OCI-LY1 (cell line): ENCODE data around the gene GOLGA7B.

ENCODE experiments used
- H2AFZ ChIP-seq: fragments of 200-600 bp; sonication (generic), shearing (Covaris generic); 2 replicates; pipeline ENCODE4 v1.6.0; 2014; ENCODE audit warnings: antibody characterized with exemption, mild to moderate bottlenecking, low read length
- H3F3A ChIP-seq: fragments of 200-600 bp; sonication (generic), shearing (Covaris generic); 2 replicates; pipeline ENCODE4 v1.6.0; 2014; ENCODE audit warnings: mild to moderate bottlenecking, antibody characterized with exemption, low read length, moderate library complexity; ENCODE audit not compliant: insufficient read depth
- H3K27ac ChIP-seq: fragments of 200-600 bp; sonication (generic); 2 replicates; pipeline ENCODE4 v1.5.1; 2014; ENCODE audit warnings: low read length, mixed run types, mild to moderate bottlenecking, low read depth; ENCODE audit not compliant: poor library complexity, severe bottlenecking
- H3K27me3 ChIP-seq: fragments of 200-600 bp; sonication (generic); 2 replicates; pipeline ENCODE4 v1.6.0; 2014; ENCODE audit warnings: antibody characterized with exemption, mild to moderate bottlenecking, low read length, moderate library complexity; ENCODE audit not compliant: insufficient read depth
- H3K36me3 ChIP-seq: fragments of 200-600 bp; sonication (generic); 2 replicates; pipeline ENCODE4 v1.6.1; 2014; ENCODE audit warnings: mild to moderate bottlenecking, antibody characterized with exemption, low read length, moderate library complexity, mixed read lengths; ENCODE audit not compliant: insufficient read depth
- H3K4me1 ChIP-seq: fragments of 200-600 bp; sonication (generic); 2 replicates; pipeline ENCODE4 v1.5.1; 2014; ENCODE audit warnings: mild to moderate bottlenecking, low read length, moderate library complexity; ENCODE audit not compliant: insufficient read depth, severe bottlenecking
- H3K4me2 ChIP-seq: fragments of 200-600 bp; sonication (generic), shearing (Covaris generic); 2 replicates; pipeline ENCODE4 v1.6.1; 2014; ENCODE audit warnings: low read length
- H3K4me3 ChIP-seq: fragments of 200-600 bp; sonication (generic); 2 replicates; pipeline ENCODE4 v1.5.1; 2014; ENCODE audit warnings: low read length, low read depth, mild to moderate bottlenecking, mixed read lengths; ENCODE audit not compliant: poor library complexity, severe bottlenecking
- H3K79me2 ChIP-seq: fragments of 200-600 bp; shearing (Covaris generic); 2 replicates; pipeline ENCODE4 v1.6.1; 2016; ENCODE audit warnings: mixed run types, low read length, mixed read lengths; ENCODE audit not compliant: insufficient read depth
- H3K9ac ChIP-seq: fragments of 200-600 bp; sonication (generic), shearing (Covaris generic); 2 replicates; pipeline ENCODE4 v1.6.1; 2014; ENCODE audit warnings: mild to moderate bottlenecking, low read length, mixed read lengths
- H3K9me2 ChIP-seq: fragments of 200-600 bp; sonication (generic), shearing (Covaris generic); 2 replicates; pipeline ENCODE4 v1.6.1; 2014; ENCODE audit warnings: low read depth, mild to moderate bottlenecking, low read length, mixed read lengths
- H3K9me3 ChIP-seq: fragments of 200-600 bp; shearing (Covaris generic); 2 replicates; pipeline ENCODE4 v1.6.1; 2014; ENCODE audit warnings: low read length, mixed read lengths
- H4K20me1 ChIP-seq: fragments of 200-600 bp; sonication (generic), shearing (Covaris generic); 2 replicates; pipeline ENCODE4 v1.6.0; 2016; ENCODE audit warnings: mild to moderate bottlenecking, low read length; ENCODE audit not compliant: insufficient read depth
- EZH2 ChIP-seq: fragments of 200-600 bp; sonication (generic), shearing (Covaris generic); IDR thresholded peaks from 2 replicates; pipeline ENCODE4 v1.8.0; 2017; ENCODE audit warnings: borderline replicate concordance, mixed run types, mild to moderate bottlenecking, antibody characterized with exemption, low read length, moderate library complexity, mixed read lengths
- TF ChIP-seq, protein P1 (sequence below): fragments of 200-600 bp; sonication (generic), shearing (Covaris generic); IDR thresholded peaks from 2 replicates; pipeline ENCODE4 v1.5.1; 2017; ENCODE audit warnings: mild to moderate bottlenecking, antibody characterized with exemption, low read length, moderate library complexity, mixed read lengths

Gene GOLGA7B

DNA sequence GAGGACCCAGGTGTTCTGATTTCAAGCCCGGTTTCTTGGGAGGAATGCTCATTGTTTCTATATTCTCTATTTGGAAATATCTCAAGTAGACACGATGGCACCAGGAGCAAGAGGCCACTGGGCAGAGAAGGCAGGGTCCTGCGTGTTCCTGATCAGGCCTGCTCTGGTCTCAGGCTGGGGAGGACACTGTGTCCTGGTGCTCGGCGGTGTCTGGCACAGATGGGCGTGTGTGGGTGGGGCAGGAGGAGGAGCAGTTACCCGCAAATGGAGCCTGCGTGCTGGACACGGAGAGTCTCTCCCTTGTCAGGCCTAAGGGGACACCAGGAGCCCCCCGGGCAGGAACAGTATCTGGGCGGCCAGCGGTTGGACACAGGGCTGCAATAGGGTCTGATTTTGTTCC lies 25.9 kb upstream of the GOLGA7B start:
- Histone ChIP-seq H3F3A (no peaks in the 10 kb centered on the region), H4K20me1 (no peaks in the 10 kb centered on the region), H3K9ac (no peak overlapping the region), H3K27ac (no peak overlapping the region), H2AFZ (no peak overlapping the region), H3K27me3 (no peaks in the 10 kb centered on the region), H3K79me2 (no peaks in the 10 kb centered on the region), H3K9me3 (no peaks in the 10 kb centered on the region), H3K9me2 (no peaks in the 10 kb centered on the region), H3K4me2 (no peak overlapping the region), H3K4me1 (no peaks in the 10 kb centered on the region), H3K4me3 (no peak overlapping the region), H3K36me3 (no peaks in the 10 kb centered on the region)
- no peak for TF ChIP-seq EZH2
- TF ChIP-seq, protein P1, sequence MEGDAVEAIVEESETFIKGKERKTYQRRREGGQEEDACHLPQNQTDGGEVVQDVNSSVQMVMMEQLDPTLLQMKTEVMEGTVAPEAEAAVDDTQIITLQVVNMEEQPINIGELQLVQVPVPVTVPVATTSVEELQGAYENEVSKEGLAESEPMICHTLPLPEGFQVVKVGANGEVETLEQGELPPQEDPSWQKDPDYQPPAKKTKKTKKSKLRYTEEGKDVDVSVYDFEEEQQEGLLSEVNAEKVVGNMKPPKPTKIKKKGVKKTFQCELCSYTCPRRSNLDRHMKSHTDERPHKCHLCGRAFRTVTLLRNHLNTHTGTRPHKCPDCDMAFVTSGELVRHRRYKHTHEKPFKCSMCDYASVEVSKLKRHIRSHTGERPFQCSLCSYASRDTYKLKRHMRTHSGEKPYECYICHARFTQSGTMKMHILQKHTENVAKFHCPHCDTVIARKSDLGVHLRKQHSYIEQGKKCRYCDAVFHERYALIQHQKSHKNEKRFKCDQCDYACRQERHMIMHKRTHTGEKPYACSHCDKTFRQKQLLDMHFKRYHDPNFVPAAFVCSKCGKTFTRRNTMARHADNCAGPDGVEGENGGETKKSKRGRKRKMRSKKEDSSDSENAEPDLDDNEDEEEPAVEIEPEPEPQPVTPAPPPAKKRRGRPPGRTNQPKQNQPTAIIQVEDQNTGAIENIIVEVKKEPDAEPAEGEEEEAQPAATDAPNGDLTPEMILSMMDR: no peak

DNA sequence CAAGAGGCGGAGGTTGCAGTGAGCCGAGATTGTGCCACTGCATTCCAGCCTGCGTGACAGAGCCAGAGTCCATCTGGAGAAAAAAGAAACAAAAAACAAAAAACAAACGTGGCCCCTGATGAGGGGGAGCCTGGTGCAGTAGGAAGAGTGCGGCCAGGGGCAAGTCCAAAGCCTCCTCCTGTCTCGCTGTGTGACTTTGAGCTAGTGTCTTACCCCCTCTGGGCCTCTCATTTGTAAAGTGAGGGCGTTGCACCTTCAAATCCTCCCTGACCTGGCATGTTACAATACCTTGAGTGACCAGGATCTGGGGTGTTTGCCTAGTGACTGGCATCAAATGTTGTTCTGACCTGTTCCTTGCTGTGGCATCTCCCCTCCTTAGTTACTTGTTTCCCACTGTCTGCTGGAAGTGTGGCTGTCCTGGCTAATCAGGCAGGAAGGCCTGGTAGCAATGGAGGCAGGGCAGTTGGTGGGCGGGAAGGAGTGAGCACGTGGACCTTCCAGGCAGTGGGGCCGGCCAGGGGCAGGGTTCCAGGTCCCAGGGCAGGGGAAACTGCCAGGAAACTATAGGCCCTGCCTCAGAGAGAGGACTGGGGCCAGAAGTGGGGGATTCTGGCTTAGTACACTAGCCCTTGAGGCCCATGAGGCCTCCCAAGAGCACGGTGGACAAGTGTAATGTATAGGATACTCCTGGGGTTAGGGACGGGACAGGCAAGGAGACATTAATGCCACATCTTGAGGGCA lies 24.5 kb upstream of the GOLGA7B start:
- no peak overlapping the region for H2AFZ ChIP-seq
- H3K79me2 ChIP-seq: no peaks in the 10 kb centered on the region
- no peaks in the 10 kb centered on the region for H3K9me3 ChIP-seq
- TF ChIP-seq, protein P1: no peak
- TF ChIP-seq EZH2: no peak
- no peaks in the 10 kb centered on the region for H3K4me1 ChIP-seq
- no peak overlapping the region for H3K4me3 ChIP-seq
- H4K20me1 ChIP-seq: no peaks in the 10 kb centered on the region
- H3F3A ChIP-seq: no peaks in the 10 kb centered on the region
- H3K9me2 ChIP-seq: no peaks in the 10 kb centered on the region
- H3K4me2 ChIP-seq: no peak overlapping the region
- no peak overlapping the region for H3K27ac ChIP-seq
- H3K9ac ChIP-seq: no peak overlapping the region
- H3K36me3 ChIP-seq: no peaks in the 10 kb centered on the region
- no peaks in the 10 kb centered on the region for H3K27me3 ChIP-seq

DNA sequence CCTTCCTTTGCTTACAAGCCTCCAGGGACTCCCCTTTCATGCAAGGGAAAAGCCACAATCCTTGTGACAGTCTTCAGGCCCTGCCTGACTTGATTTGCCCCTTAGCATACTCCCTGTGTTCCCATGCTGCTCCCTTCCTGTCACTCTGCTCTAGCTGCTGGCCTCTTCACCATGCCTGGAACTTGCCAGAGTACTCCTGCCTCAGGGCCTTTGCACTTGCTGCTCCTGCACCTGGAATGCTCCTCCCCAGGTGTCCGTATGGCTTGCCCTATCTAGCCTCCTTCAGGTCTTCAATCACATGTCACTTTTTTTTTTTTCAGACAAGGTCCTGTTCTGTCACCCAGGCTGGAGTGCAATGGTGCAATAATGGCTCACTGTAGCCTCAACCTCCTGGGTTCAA lies 22.8 kb upstream of the GOLGA7B start:
- no peaks in the 10 kb centered on the region for H3K36me3 ChIP-seq
- H3F3A ChIP-seq: no peaks in the 10 kb centered on the region
- H2AFZ ChIP-seq: no peak overlapping the region
- no peak overlapping the region for H3K27ac ChIP-seq
- no peaks in the 10 kb centered on the region for H3K79me2 ChIP-seq
- no peaks in the 10 kb centered on the region for H4K20me1 ChIP-seq
- H3K4me1 ChIP-seq: no peaks in the 10 kb centered on the region
- no peaks in the 10 kb centered on the region for H3K9me3 ChIP-seq
- no peaks in the 10 kb centered on the region for H3K9me2 ChIP-seq
- no peak overlapping the region for H3K4me3 ChIP-seq
- no peak overlapping the region for H3K9ac ChIP-seq
- no peaks in the 10 kb centered on the region for H3K27me3 ChIP-seq
- H3K4me2 ChIP-seq: no peak overlapping the region
- TF ChIP-seq, protein P1: no peak
- no peak for TF ChIP-seq EZH2
